GM19043 (cell line): ENCODE data around the gene ZFP36.

Experiments used
- ATAC-seq: cut with Tn5 transposase; IDR thresholded peaks from one replicate; pipeline ENCODE4 v1.9.1; 2021; ENCODE audit warnings: low read depth; ENCODE audit not compliant: unreplicated experiment

ZFP36 gene

DNA sequence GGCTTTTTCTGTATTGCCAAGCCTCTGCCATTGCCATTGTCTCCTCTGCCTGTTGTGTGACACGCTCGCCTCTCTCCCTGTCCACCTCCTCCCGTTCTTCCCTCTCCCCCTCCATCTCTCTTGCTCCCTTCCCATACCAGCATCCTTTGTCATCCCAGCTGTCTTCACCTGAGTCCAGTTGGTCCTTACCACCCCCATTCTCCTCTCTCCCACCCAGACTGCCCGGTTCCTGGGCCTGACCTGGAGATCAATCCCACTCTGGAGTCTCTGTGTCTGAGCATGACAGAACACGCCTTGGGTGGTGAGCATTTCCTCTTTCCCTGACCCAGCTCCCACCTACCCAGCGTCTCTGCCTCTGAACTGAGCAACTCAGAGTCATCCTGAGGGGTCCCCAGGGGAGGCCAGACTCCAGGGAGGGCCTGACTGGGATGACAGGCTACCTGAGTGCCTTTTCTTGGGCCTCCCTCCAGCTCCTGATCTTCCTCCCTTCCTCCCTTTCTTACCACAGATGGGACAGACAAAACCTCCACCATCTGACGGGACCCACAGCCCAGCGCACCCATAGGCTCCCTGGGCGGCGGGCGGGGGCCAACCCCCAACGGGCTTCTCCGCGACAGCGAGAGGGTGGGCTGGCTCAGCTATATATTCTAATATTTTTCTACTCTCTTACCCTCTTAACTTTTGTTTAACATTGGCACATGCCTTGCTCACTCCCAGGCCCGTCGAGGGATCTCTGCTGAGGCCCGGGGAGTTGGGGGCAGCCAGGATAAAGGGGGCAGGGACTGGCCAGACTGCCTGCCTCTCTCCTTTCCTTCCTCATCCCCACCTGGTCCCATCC, 23.4 kb upstream of the ZFP36 start:
- ATAC-seq: no peak

DNA sequence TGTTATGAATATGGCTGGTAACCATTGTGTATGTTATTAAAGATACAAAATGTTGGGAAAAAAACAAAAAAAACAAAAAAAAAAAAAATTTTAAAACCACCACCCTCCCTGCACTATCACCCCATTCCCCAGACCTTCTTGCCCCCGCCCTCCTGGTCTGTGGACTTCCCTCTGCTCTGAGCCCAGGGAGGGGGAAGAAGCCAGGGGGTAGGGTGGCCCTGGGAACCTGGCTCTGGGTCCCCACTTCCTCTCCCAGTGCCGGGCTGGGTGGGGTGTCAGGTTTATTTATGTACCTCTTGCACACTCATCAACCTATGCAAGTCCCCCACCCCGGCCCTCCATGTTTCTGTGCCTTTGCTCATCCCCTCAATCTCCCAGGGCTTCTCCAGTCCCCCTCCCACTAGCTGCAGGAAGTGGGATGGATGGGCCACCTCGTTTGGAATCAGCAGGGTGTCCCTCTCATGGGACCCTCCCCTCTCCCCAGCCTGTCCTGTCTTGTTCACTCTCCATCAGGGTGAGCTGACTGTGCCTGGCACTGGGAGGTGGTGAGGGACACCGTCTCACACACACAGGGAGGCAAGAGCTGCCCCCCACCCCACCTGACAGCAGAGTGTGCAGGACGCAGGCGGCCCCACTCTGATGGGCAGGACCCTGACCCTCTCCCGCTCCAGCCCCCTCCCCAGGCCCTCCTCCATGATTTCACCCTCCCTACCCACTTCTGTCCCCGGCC, 21.6 kb upstream of the ZFP36 start:
- no peak for ATAC-seq

DNA sequence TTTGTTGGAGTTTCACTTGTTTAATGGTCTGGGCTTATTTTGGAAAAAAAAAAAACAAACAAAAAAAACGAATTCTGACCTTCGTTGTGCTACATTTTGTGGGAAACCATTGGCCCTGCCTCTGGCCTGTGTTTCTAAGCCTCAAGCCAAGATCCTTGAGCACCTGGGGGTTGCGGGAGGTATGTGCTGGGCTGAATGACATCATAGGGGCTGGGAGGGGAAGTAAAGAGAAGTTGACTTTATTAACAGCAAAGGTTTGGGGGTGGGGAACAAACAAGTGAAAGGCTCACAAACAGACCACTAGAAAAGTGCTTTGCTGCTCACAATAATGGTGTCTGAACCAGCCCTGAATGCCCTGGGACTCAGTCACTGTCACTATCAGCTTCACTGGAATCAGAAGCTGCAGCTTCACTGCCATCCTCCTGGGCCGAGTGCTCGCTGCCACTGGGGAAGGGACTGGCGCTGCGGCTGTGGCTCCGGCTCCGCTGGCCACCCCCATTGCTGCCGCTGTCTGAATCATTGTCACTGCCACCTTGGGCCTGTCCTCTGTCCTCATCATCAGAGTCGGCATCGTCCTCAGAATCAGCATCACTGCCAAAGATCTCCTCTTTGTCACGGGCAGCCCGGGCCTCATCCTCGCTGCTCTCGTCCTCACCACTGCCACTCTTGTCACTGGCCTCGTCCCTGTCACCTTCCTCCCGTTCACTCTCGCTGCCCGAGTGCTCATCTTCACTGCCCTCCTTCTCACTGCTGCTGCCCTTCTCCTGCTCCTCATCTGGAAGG, 20.8 kb upstream of the ZFP36 start:
- ATAC-seq: no peak

DNA sequence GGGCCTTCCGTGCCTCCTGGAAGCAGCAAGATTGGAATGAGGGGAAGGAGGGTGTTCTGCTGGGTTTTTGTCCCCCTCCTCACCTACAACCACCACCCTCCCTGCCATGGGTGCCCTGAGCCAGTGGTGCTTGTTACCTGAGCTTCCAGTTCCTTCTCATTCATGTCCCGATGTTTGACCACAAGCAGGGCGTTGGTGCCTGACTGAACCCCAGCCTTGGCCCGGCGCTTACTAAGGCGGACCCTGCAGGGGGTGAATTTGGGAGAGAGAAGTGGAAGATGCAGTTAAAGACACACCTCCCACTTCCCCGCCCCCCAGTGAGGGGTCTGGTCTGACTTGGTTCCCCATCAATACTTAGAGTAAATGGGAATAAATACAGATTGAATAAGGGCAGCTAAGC, 20.1 kb upstream of the ZFP36 start:
- ATAC-seq: no peak

DNA sequence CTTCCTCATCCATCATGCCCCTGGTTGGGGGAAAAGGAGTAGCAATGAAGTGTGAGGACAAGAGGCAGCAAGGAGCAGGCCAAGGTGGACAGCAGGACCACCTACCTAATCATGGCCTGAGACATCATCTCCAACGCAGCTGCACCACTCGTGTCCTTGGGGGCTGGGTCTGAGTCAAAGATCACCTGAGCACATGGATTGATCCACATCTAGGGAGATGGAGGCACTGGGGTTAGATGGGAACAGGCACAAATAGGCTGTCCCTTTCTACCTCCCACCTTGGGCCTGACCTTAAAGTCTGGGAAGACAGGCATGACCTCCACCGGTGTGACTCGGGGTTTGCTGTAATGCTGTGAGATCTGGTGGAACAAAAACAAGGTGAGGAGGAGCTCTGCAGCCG, 18.0 kb upstream of the ZFP36 start:
- ATAC-seq: no peak

DNA sequence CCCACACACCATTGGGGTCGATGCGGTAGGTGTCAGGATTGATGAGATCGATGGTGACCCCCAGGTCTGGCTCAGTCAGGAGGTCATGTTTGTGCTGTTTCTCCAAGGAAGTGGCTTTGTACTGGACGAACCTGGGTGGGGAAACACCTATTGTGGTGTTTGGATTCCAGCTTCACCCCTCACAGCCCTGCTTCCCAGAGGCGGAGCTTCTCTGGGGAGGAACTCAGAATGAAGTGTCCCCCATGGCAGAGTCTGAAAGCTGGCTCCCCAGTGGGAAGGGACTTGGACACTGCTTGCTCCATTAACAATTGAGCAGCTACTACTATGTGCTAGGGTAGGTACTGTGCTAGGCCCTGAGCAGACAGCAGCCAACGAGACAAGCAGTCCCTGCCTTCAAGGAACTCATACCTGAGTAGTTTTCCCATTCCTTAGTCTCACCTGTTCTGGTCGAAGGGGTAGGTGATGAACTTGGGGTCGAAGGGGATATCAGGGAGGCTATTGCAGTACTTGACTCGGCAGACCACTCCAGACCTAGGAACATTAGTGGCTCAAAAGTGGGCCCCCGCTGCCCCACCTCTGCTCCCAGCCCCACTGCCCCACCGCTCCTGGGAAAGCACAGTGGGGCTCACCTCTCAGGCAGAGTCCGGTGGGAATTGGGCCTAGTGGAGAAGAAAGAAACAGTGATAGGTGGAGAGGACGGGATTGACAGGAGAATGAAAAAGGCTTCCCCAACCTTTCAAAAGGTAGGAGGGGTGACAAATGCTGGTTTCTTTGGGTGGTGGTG, 16.8 kb upstream of the ZFP36 start:
- ATAC-seq: no peak

DNA sequence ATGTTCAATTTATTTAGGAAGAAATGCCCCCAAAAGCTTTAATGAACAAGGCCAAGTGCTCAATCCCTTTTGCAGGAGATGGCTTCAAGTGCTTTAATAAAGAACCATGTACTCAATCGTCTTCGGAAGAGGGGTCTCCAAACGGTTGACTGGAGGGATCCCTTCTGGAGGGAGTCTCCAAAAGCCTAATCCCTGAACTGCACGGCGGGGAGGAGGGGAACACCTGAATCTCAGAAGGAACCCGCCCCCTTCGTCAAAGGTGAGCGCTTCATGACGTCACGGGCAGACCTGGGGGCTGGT, 16.2 kb upstream of the ZFP36 start:
- no peak for ATAC-seq

DNA sequence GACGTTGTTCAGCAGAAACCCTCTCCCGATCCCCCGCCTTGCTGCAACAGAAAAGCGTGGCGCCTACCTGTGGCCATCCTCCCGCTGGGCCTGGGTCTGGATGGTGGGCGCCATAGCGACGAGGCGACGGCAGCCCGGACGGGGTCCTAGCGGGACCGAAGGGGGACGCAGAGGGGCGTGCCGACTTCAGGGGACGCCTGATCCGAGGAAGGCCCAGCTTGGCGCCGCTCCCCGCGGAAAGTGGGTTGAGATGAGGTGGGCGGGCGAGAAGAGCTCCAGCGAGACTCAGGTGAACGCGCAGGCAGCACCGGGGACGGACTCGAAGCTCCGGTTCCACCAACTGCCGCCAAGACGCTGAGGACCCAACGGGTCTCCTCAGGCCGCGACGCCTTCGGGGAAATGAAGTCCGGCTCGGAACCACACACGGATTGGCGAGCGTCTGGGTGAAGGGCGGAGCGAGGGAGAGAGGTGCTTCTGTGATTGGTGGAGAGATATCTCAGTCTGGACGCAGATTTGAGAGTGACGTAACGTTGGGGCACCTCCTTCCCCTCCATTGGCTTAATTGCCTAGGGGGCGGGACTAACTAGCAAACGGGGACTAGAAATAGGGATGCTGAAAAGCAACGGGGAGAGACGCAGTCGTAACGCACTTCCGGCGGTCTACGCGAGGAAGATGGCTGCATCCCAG, 15.8 kb upstream of the ZFP36 start, which contains the start of the genes MED29 and PAF1:
Gene MED29, plus strand, starts transcription at position 628 of the 687 bp plus-strand sequence. Its CDS starts 45 bp downstream, at position 673.
Gene PAF1, minus strand, starts transcription at position 356 of the 687 bp plus-strand sequence. Its CDS starts 242 bp downstream, at position 114.
- ATAC-seq: peak; percentile 78

DNA sequence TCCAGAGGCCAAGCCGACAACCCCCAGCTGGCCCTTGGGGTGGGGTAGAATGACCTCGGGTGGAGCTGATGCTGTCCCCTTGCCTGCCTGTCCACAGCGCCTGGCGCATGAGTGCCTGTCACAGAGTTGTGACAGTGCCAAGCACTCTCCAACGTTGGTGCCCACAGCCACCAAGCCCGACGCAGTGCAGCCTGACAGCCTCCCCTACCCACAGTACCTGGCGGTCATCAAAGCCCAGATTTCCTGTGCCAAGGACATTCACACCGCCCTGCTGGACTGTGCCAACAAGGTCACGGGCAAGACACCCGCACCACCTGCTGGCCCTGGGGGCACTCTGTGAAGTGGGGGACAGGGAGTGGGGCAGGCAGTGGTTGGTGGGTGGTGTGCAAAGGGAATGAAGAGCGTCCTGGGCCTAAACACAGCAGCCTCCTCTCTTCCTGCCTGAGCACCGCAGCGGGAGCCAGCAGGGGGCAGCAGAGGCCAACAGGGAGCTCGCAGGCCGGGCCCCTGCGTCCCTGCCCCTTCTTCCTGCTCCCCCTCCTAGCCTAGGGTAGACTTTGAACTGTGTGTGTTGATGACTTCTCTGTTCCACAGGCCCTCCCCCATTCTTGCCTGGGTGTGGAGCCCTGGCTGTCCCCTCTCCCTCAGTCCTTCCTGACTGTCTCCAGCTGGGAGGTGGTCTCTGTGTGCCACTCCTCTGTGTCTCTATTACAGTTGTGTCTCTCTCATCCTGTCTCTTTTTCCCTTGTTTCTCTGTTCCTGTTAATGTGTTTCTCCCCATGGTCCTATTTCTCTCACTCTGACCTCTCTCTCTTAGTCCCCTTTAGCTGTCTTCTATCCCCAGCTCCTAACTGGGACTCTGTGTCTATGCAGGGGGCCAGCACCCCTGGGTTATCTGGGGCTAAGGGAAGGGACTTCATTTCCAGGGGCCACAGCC, 9.0 kb upstream of the ZFP36 start:
- ATAC-seq: peak; percentile 54

DNA sequence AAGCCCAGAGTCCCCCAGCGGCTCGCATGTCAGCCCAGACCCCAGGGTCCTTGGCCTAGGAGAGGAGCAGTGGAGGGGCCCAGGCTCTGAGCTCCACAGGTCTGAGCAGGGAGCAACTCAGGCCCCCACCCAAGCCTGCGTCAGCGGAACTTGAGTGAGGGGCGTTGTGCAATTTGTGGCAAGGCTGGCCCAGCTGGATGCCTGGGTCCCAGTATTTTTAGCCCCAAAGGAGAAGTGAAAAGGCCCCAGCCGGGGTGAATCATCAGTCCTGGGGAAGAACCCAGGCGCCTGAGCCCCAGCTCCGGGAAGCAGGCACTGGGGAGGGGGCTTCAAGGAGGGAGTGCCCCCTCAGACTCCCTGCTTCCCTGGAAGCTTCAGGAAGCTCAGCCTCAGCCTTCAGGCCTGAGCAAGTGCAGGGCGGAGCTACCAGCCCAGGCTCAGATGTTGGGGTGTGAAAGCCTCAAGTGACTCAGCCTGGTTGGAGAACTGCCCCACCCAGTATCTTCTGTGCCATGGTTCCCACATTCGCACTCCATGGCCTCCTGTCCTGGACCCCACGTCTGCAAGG, 8.3 kb upstream of the ZFP36 start:
- ATAC-seq: no peak

DNA sequence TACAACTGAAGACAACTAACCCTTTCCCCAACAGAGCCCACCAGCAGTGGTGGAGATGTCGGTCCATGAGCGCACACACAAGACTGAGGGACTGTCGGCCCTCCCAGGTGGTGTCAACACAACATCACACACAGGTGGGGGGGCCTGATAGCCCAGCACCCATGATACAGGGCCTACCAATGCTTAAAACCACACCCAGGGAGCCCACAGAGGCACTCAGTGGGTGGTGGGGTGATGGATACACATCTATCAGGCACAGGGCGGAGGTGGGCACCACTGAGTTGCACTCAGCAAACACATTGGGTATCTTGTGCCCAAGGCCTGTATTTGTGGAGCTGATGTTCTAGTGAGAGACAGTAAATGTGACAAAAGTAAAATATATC, 7.0 kb upstream of the ZFP36 start:
- no peak for ATAC-seq

DNA sequence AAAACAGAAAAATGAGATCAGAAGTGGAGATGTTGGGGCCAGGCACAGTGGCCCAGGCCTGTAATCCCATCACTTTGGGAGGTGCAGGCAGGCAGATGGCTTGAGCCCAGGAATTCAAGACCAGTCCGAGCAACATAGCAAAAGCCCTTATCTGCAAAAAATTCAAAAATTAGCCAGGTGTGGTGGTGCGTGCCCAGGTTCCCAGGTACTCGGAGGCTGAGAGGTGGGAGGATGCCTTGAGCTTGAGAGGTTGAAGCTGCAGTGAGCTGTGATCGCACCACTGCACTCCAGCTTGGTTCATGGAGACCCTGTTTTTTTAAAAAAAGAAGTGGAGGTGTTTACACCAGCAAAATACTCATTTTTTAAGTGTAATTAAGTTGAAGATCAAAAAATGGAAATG, 6.6 kb upstream of the ZFP36 start:
- ATAC-seq: no peak

DNA sequence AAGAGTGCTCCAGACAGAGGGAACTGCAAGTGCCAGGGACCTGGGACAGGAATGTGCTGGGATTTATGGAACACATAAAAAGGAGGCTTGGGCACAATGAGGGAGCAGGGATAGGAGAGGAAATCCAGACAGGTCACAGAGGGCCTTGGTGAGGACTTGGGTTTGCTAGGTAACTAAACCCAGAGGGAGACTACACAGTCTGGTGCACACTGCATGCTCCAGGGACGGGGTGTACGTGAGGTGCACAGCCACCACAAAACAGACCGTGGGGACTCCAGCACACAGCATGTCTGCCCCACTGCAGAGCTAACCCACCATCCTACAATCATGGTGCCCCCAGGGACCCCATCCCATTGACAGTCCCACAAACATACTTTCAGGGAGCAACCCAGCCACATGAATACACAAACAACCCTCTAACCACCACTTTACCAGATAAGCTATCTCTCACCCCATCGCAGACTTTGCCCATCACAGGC, 5.5 kb upstream of the ZFP36 start:
- ATAC-seq: no peak

DNA sequence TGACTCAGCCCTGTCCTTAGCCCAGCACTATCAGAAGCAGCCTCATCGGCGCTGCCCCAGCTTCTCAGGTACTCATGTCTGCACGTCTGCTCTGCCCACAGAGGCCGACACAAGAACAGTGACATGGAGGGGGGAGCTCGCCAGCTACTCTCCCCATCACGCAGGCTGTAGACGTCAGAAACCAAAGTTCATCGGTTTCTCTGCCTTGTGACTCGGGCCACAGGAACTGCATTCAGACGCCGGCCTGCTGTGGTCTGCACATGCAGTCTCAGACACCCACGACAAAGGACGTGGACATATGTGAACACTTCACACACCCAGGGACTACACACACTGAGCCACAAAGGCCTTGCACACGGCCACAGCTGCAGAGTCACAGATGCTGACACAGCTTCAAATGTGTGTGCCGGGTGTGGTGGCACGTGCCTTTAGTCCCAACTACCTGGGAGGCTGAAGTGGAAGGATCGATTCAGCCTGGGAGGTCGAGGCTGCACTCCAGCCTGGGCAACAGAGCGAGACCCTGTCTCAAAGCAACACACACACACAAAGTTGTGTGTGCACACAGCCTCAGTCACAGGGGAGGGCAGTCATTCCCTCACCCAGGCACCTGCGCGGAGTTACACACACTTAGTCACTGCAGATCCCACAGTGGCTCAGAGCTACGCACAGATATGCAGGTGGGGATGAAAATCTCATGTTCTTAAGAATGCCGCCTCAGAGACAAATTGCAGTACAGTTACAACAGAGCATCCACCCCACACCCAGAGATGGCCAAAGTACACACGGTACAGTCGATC, 4.9 kb upstream of the ZFP36 start:
- no peak for ATAC-seq

DNA sequence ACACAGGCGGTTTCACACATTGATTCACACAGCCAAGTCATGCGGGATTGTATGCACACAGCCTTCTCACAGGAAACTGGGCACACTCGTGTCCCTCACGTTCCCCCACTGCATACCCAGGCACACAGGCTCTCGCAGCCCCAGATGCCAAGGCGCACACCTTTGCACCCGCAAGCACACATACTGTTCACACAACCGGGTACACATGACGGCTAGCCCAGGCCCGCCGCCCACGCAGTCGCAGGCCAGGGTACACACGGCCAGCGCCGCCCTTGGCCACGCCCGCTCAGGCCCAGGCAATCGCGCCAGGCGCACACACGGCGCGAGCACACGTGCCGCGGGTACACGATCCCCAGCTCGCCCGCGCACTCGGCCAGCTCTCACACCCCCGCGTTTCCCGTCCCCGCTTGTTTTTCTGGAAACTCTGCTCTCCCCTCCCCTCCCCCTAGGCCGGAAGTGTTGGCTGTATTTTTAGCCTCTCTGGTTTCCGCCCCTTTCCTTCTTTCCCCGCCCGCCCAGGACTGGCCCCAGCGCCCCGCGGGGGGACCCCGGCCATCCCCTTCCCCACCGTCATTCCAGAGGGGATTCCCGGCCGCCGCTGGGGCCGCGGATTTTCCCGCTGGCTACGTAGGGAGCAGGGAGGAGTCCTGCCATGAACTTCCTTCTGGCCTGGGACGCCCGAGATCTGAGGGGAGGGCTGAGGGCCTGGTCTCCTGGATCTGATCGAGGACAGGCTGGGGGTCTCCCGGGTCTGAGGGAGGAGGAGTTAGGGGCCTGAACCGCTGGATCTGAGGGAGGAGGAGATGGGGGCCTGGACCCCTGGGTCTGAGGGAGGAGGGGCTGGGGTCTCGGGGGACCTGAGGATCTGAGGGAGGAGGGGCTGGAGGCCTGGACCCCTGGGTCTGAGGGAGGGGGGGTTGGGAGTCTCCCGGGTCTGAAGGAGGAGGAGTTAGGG, 4.0 kb upstream of the ZFP36 start:
- ATAC-seq: no peak
